ENCODE measurements around the gene SLC39A8.

Gene SLC39A8

GRCh38 chr4:102218656-102219055 is 126.6 kb downstream of the SLC39A8 start:
- H3K4me1 ChIP-seq, result no peaks in the 10 kb centered on the region
- no peaks in the 10 kb centered on the region for H4K20me1 ChIP-seq
- H3K36me3 ChIP-seq, result no peaks in the 10 kb centered on the region
- no peak overlapping the region for H3K9ac ChIP-seq
- no peak overlapping the region for H3K4me2 ChIP-seq
- no peak for TF ChIP-seq Cebpa-rat (IDR thresholded peaks at IDR 0.05)
- H3K27ac ChIP-seq, result no peak overlapping the region
- no peaks in the 10 kb centered on the region for H3K9me3 ChIP-seq (replicated peaks in 1 of 11)
- no peaks in the 10 kb centered on the region for H3K27me3 ChIP-seq
- no peak overlapping the region for H3K4me3 ChIP-seq

- TF ChIP-seq Cebpa-rat (IDR thresholded peaks at IDR 0.05), result no peak
- no peak overlapping the region for H3K4me3 ChIP-seq
- no peak overlapping the region for H3K9ac ChIP-seq
- H3K27me3 ChIP-seq, result no peaks in the 10 kb centered on the region
- H3K4me2 ChIP-seq, result no peak overlapping the region
- H3K36me3 ChIP-seq, result no peaks in the 10 kb centered on the region
- H4K20me1 ChIP-seq, result no peaks in the 10 kb centered on the region
- H3K27ac ChIP-seq, result no peak overlapping the region
- H3K4me1 ChIP-seq, result no peaks in the 10 kb centered on the region
- H3K9me3 ChIP-seq (replicated peaks in 1 of 11), result no peaks in the 10 kb centered on the region
Measured at GRCh38 chr4:102217775-102218355, 127.4 kb downstream of the SLC39A8 start.

GRCh38 chr4:102217345-102217744 is 127.9 kb downstream of the SLC39A8 start:
- no peak overlapping the region for H3K9ac ChIP-seq

GRCh38 chr4:102216666-102217065 is 128.6 kb downstream of the SLC39A8 start:
- no peaks in the 10 kb centered on the region for H3K9me3 ChIP-seq (replicated peaks in 1 of 11)
- no peaks in the 10 kb centered on the region for H4K20me1 ChIP-seq
- no peak overlapping the region for H3K9ac ChIP-seq
- no peak for TF ChIP-seq Cebpa-rat (IDR thresholded peaks at IDR 0.05)
- no peak overlapping the region for H3K4me3 ChIP-seq
- no peaks in the 10 kb centered on the region for H3K27me3 ChIP-seq
- H3K36me3 ChIP-seq, result no peaks in the 10 kb centered on the region
- no peaks in the 10 kb centered on the region for H3K4me1 ChIP-seq
- H3K4me2 ChIP-seq, result no peak overlapping the region
- no peak overlapping the region for H3K27ac ChIP-seq

More at GRCh38 chr4:102217345-102217744, 127.9 kb downstream of the SLC39A8 start:
- H4K20me1 ChIP-seq, result no peaks in the 10 kb centered on the region
- no peaks in the 10 kb centered on the region for H3K4me1 ChIP-seq
- no peak for TF ChIP-seq Cebpa-rat (IDR thresholded peaks at IDR 0.05)
- no peak overlapping the region for H3K4me3 ChIP-seq
- no peaks in the 10 kb centered on the region for H3K27me3 ChIP-seq
- H3K4me2 ChIP-seq, result no peak overlapping the region
- H3K27ac ChIP-seq, result no peak overlapping the region
- H3K36me3 ChIP-seq, result no peaks in the 10 kb centered on the region
- no peaks in the 10 kb centered on the region for H3K9me3 ChIP-seq (replicated peaks in 1 of 11)

- H3K9me3 ChIP-seq (replicated peaks in 1 of 11), result peaks cover 0 to 7% (median 4%) of the 10 kb centered on the region in 11 experiments; a peak in 8 of 22 replicates
- no peaks in the 10 kb centered on the region for H3K27me3 ChIP-seq
- H3K27ac ChIP-seq, result no peak overlapping the region
- no peak overlapping the region for H3K9ac ChIP-seq
- no peak for TF ChIP-seq Cebpa-rat (IDR thresholded peaks at IDR 0.05)
- no peak overlapping the region for H3K4me3 ChIP-seq
- no peaks in the 10 kb centered on the region for H4K20me1 ChIP-seq
- H3K4me2 ChIP-seq, result no peak overlapping the region
- H3K4me1 ChIP-seq, result no peaks in the 10 kb centered on the region
- no peaks in the 10 kb centered on the region for H3K36me3 ChIP-seq
Measured at GRCh38 chr4:102213031-102213430, 132.3 kb downstream of the SLC39A8 start.

Data from BLaER1 treated with 17β-estradiol and CSF1 and Interleukin-3, amounts not matched to agents 10 nM and 100 nM (cell line).